ENCODE results near the gene KCNK2.
"Not testable (repeated sequence)": the region's sequence is repeated elsewhere in the genome, so short reads cannot be mapped to it uniquely, and the experiment has no call there.

KCNK2 gene

DNA sequence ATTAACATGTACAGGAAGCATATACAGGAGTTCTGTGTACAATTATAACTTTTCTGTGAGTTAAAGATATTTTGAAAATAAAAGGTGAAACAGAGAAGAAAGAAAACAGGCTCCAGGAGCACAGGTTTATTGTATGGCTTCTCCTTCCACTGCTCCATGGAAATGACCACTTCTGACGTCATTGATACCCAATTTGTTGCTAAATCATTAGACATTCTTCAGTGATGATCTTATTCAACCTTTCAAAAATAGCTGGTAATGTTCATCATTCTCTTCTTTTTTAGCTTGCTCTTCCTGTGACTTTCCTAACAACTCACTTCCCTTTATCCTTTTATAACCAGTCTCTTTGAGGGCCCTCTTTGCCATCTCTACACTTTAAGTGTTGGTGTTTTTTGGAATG is 77.8 kb downstream of the KCNK2 start:
- DNase-seq: no peak

DNA sequence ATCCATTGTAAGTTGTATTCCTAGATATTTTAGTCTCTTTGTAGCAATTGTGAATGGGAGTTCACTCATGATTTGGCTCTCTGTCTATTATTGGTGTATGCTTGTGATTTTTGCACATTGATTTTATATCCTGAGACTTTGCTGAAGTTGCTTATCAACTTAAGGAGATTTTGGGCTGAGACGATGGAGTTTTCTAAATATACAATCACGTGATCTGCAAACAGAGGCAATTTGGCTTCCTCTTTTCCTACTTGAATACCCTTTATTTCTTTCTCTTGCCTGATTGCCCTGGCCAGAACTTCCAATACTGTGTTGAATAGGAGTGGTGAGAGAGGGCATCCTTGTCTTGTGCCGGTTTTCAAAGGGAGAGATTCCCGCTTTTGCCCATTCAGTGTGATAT is 80.6 kb downstream of the KCNK2 start:
- not testable (repeated sequence) for DNase-seq

DNA sequence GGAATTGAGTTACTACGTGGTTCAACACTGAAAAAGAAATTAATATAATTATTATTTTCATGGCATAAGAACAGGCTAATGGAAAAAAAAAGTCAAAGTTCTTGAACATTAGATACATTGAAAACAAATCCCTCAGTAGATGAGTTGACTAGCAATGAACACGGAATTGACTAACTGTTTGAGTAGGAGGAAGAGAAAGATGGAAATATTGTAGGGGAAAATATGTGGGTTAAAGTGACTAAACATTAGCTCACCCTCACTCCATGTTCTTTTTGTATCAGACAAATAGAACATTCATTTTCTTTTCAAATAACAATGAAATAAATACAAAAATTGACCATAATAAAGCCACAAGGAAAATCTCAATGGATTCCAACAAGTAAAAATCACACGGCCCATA is 84.3 kb downstream of the KCNK2 start:
- DNase-seq: no peak

DNA sequence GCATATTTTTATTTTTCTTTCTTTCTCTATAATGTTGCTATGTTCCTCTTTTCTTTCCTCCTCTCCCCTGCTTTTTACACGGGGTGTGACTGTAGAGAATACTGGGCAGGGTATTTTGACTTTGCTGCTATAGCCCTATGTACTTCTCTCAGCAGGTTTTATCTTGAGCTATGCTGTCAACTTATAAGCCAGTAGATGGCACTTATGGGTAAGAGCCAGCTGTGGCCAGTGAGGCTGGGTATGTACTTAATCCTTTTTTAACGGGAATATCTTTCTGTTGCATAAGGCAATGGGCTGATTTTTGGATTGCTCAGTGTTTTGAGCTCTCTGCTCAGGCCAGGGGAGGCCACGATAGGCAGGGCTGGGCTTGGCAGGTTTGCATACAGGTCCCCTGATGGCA is 99.0 kb downstream of the KCNK2 start:
- DNase-seq: no peak

DNA sequence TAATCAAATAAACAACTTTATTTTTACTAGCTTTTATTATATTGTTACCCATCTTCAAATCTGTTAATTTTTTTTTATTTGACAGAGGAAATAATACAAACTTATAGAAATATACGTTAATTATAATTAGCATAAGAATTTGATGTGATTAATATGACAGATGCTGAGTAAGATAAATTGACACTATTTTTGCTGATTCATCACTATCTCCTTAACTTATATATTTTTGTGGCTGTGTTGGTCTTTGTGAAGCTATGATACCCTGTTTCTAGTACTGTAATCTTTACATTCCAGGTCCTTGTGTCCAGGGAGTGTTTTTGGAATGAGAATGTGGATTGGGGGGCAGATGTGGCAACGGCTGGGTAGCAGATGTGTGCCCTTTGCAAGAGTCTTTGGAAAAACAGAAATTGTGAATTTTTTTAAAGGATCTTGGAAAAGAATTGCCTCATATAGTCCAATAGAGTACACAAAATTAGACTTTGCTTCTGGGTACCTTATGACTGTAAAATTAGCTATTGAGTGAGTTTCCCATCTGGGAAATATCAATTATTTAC is 102.6 kb downstream of the KCNK2 start:
- no peak for DNase-seq

DNA sequence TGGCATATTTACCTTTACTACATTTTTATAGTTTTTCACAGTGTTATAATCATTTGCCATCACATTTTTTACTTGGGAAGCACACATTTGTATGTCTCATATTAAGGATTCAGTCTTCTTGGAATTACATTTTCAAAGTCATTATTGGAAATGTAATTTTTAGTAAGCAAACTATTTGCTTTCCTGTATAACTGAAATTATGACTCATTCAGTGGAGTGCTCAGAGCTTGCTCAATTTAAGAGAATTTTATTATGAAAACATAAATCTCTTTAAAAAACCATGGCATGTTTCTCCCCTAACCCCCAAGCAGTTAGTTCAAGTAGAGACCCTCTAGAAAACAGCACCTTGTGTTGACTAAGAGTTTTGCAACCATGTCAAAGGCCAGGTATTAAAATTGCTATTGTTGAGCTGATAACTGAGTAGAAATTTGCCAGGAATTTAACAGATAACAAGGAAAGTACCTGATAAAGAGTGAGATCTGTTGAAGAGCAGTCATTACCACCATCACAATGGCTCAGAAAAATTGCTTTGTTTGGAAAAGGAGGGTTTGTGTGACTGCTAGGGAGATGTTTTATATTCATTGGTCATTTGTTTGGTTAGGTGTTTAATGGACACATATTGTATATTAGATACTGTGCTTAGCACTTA is 105.9 kb downstream of the KCNK2 start:
- DNase-seq: no peak

DNA sequence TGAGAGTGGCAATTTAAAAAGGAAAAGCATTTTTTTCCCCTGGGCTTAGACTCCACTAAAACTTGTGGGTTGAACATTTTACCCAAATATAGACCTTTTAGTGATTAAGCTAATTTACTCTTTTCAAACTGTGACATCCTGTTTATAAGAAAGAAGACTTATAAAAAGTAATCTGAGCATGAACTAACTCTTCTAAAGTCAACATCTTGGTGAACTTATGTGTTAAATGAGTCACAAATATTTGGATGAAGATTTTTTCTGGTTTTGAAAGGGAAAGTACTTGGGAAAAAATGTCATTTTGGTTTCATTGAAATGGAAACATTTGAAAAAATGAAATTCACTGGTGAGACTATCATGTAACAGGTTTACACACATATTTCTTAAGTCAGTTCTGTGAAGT is 109.8 kb downstream of the KCNK2 start:
- no peak for DNase-seq

DNA sequence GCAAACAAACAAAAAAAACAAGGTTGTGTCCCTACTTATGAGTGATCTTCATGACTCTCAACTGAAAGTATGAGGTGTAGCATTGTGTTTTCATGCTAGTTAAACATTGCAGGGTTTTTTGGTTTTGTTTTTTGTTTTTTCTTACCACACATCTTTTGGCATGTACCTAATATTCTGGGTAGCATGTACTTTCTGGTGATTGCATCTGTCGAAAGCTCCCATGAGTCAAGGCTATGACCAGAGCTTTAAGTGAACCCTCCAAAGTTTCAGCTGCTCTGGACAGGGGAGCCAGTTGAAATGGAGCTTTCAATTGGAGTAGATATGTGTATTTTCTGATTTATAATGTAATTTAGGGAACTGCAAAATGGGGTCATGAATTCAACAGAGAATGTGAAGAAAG is 115.5 kb downstream of the KCNK2 start:
- DNase-seq: no peak

DNA sequence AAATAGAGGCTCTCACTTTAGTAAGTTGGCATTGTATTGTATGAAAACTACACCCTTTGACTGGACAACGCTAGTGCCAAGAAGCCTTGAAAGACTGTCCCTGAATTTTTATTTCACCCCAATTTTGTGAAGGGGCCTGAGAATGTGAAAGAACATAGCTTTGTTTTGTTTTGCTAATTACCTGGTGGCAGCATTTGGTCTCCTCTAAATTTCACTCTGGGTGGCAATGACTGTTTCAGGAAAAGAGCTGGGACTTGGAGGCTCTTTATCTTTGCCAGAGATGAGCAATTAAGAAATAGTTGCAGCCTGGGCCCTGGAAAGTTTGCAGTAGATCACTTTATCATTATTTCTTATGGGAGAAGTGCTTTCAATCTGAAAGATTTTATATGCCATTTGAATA is 117.6 kb downstream of the KCNK2 start:
- no peak for DNase-seq

DNA sequence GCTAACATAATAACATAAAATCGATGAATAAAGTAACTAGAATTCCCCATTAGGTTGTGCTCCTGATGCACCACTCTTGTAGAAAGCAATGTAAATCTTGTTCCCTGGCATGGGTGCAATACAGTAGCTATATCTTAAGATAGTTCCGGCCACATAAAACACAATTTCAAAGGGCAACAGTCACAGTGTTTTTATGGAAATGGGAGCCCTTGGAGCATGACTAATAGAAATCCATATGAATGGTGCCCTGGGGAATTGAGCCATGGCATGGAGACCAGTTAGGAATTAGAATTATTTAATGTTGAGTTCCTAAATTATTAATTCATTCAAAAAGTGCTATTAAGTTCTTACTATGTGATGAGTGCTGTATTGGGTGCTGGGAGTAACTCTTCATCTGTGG is 118.7 kb downstream of the KCNK2 start:
- no peak for DNase-seq

DNA sequence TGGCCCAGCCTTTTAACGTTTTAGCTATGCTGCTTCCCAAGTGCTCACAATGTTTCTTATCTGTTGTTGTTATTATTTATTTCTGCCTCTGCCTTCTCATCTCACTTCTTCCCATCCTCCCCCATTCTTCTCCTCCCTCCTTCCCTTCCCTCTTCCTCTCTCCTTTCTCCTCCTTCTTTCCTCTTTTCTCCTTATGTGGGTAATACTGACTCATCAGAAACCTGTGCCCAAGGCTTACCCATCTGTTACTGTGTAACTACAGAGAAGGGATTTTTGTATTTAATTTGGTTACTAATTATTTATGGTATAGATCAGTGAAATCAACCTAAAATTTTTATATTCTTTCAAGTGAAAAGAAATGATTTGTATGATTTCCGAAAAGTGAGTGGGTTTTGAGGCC is 120.3 kb downstream of the KCNK2 start:
- DNase-seq: no peak

DNA sequence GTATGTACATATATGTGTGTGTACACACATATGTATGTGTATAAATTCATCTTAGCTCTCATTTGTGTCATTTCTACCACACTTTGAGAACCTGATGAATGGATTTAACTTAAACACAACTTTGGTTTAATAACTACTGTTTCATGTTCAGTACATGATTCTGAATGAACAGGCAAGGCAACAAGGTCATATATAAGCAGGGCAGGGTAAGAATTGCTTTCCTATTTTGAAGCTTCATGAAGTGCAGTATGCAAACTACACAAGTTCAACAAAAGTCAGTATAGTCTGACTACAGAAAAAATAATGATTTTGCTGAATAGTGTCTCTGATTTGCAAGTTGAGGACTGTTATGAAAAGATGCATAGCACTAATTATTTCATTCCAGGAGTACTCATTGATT is 127.6 kb downstream of the KCNK2 start:
- no peak for DNase-seq

DNA sequence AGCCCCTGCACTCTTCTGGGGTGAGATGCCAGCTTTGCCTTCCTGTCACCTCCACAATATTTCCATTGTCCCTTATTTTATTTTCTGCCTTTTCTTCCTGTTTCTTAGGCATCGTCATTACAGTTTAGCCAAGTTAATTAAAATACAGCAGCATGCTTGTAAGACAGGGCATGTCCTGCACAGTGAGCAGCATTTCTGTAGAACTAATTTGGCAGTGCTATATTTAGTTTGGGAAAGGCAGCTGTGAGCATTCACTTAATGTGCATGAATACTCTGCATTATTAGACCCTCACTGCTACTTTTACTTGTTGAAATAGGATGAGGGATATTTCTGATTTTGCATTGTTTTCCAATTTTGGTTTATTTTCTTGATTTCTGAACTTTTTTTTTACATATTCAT is 133.3 kb downstream of the KCNK2 start:
- no peak for DNase-seq

DNA sequence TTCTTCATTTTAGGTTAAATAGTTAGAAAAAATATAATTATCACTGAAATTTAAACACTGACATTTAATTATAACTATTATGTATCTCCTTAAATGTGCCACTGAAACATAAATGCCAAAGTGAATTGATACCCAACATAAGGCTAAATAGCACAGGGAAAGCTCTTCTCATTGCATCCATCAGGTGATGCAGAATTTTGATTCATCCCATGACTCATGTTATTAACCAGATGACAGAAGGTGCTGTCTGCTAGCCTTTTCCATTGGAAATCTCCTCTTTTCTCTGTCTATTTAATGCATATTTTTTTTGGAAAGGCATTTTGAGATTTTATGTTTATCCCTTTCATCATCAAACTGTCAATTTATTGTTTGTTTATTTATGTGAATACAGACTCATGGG is 136.8 kb downstream of the KCNK2 start:
- DNase-seq: no peak

DNA sequence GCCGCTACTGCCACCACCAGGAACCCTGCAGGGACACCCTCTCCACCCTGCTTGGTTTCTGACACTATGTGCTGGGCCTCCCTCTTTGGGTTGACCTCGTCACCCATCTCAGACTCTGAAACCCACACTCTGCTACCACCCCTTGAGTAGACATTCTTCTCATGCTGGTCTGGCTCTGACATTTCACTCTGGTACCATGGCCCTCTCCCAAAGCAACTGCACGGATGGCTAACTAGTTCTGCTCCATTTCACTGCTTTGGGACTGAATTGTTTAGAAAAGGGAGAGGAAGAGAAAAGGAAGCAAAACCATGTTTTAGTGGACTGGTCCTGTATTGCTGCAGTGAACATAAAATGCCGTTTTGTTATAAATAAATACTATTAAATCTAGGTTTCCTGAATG is 137.8 kb downstream of the KCNK2 start:
- DNase-seq: no peak

DNA sequence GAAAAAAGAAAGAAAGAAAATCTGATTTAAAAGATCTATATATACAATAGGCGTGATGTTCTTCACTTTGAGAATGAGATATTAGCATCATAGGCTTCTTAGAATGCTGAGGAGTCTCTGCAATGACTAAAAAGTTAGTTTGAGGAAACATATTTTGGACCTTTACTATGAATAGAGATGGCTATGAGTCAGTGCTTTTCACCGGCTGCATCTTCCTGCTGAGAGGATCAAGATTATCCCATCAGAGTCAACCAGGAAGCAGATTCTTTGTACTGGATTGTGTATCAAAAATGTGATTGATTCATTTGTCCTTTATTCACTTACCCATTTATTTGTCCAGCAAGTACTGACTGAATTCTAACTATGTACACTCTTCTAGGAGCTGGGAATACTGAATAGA is 144.2 kb downstream of the KCNK2 start:
- DNase-seq: no peak

DNA sequence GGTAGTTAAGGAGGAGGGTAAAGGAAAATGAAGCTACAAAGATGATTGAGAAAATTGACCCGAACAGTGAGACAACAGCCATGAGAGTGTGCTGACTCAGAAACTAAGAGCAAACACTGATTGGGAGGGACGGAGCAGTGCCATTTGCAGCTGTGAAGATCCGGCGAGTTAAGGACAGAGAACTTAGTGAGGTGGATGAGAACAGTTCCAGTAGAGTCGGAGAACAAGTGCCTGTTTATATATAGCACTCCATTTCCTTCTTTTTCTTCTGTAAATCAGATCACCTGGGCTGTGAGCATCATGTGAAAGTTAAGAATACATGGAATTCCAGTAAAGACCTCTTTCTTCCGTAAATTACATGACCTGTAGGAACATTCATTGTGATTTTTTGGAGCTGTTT is 145.7 kb downstream of the KCNK2 start:
- DNase-seq: no peak

DNA sequence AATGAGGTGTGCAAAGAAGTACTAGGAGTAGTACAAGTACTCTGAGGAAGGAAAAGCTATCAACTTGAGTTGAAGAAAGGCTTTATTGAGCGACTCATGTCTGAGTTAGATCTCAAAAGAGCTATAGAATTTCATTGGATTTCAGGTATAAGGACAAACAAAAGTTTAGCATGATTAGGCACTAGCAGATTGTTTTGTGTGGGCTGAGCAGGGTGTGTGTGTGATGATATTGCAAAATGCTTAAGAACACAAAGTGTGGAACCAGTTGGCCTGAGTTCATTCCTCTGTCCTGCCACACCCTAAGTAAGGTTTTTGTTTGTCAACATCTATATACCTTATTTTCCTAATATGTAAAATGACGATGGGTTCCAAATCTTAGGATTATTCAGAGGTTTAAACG is 158.9 kb downstream of the KCNK2 start:
- no peak for DNase-seq

DNA sequence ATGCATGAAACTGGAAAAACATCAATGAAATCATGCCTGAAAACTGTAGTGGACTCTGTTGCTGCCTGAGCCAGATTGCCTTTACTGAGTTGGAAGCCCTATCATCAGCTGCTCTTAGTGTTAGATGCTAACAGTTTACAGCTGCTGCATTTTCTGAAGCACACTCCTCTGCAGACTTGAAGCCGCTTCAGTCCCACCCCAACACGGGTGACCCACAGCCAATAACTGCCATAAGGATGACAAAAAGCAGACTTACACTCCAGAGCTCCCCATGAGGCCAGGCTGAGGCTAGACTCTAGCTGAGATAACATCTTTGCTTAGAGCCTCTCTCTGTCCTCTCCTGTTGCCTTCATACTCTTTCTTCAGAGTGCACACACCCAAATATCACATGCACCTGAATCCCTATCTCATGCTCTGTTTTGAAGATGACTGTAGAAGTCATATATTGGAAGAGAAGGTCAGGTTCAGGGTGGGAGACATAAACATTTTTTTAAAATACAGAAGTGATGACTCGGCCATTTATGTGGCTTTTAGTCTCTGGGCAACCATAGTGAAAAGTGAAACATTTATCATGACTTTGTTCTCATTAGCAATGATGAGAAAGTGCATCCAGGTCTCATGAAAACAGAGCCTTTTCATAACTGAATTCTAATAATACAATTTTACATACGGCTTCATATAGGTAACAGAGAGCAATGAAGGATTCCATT is 161.0 kb downstream of the KCNK2 start:
- DNase-seq: no peak

DNA sequence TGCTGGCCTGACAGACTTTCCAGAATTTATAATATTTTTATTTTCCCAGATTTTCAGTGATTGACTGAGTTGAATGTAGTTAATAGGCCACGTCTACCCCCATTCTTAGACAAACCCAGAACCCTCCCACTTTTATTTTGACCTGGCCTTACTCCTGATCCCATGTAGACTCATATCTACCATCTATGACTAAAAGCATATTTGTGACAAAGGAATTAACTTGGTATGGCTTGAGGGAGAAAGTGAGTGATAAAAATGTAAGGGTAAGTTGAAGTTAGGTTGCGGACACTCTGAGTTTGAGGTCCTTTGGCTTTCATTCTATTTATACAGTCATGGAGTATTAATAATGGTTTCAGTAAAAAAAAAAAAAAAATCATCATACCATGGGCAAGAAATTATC is 168.4 kb downstream of the KCNK2 start:
- DNase-seq: no peak

DNA sequence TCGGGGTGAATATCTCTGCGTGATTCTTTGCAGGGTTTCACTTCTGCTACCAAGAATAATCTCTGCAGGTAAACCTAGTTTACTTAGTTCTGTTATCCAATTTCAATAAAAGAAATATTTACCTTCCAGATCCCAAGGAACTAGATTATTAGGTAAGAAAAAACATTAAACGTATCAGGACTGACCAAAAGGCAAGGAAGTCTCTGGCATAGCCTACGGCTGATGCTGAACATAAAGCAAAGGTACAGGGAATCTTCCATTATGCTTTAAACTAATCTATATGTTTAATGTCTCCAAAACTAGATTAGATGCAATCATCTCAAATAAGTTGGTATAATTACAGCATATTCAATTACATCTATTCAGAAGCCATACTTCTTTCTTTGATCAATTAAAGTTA is 168.9 kb downstream of the KCNK2 start:
- DNase-seq: no peak

DNA sequence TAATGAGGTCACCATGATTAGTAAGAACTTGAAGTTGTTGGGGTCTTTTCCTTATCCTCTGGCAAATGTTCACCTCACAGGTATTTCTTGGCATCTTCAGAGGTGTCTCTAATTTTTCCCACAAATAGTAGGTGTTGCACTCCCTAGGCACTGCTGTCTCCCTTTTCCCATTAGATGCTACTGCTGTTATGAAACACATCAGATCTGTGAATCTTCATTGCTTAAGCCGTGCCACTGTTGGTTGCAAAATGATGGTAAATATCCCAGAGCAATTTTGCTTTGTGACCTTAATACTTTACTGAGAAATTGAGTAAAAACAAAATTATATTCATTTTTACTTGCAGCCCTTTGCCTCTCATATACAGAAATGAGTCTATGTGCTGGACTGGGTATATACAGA is 169.6 kb downstream of the KCNK2 start:
- DNase-seq: no peak

DNA sequence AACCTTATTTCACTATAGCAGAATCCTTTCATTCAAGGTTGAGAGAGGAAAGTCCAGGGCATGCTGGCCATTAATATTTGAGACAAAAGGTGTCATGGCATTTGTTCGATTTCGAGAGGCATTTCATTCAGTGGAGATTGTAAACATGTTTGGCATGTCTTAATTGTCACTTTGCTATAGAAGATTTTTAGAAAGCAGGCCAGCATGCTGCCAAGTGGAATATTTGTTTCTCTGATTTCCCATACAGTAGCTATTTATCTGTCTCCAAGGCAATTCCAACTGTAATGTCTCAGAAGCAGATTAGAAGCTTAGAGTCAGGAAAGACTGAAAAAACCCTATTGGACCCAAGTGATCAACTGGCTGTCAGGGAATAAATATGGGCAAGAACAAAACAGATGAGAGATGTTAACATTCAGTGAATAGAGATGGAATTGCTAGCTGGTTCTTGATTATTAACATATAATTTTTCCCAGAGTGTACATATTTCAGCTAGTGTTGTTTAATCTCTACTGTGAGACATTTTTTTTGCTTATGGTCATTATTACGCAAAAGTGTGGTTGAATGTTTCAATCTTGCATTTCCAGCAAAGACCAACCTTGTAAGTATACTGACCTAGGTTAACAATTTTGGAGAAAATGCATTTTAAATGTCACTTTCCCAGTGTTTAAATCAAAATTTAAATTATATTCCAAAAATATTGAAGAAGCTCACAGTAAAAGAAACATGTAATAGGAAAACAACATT is 174.6 kb downstream of the KCNK2 start:
- no peak for DNase-seq

DNA sequence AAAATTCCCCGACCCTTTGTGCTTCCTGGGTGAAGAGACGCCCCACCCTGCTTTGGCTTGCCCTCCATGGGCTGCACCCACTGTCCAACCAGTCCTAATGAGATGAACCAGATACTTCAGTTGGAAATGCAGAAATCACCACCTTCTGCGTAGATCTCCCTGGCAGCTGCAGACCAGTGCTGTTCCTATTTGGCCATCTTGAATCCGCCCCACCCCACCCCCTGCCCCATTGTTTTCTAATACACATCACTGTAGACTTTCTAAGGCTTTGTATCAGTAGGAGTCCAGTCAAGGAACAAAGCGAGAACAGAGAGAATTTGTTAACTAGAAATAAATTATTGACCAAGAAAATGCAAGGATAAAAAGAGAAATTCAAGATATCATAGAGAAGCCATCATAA is 178.2 kb downstream of the KCNK2 start:
- no peak for DNase-seq

All from KG1 (cell line).